Coronary artery (tissue), 2 donors: ENCODE data around the gene EVX2.

Experiments
- DNase-seq: peaks from one replicate; pipeline ENCODE4 v3.0.0-alpha.2; 2017; ENCODE audit warnings: low spot score
- H3K27ac ChIP-seq, 2 donors: fragments of 200-600 bp; sonication (generic); one replicate each; pipeline ENCODE4 v1.5.1; 2016 to 2019
- H3K4me3 ChIP-seq: fragments of 200-600 bp; sonication (generic); 2 replicates; pipeline ENCODE4 v1.5.1; 2016; ENCODE audit warnings: mild to moderate bottlenecking, moderate library complexity
- CTCF ChIP-seq: fragments of 200-600 bp; sonication (generic); IDR thresholded peaks from one replicate; pipeline ENCODE4 v1.5.1; 2019; ENCODE audit warnings: antibody characterized with exemption

EVX2 gene

GRCh38 chr2:176121190-176122051 lies 37.7 kb upstream of the EVX2 start:
- Histone ChIP-seq H3K4me3 (peak overlapping the region; percentile 75), H3K27ac (no peak overlapping the region)

GRCh38 chr2:176120364-176121189 lies 36.8 kb upstream of the EVX2 start:
- no peak for DNase-seq
- H3K4me3 ChIP-seq = no peak overlapping the region
- no peak overlapping the region for H3K27ac ChIP-seq
- no peak for TF ChIP-seq CTCF

More at GRCh38 chr2:176121190-176122051, 37.7 kb upstream of the EVX2 start:
- no peak for TF ChIP-seq CTCF
- no peak for DNase-seq

GRCh38 chr2:176118601-176119339 lies 35.0 kb upstream of the EVX2 start:
- no peak overlapping the region for H3K4me3 ChIP-seq
- H3K27ac ChIP-seq = no peak overlapping the region
- no peak for DNase-seq
- TF ChIP-seq CTCF = no peak

GRCh38 chr2:176117823-176118371 lies 34.1 kb upstream of the EVX2 start:
- TF ChIP-seq CTCF = no peak
- Histone ChIP-seq H3K4me3 (no peak overlapping the region), H3K27ac (no peak overlapping the region)
- no peak for DNase-seq

GRCh38 chr2:176117162-176117822 lies 33.5 kb upstream of the EVX2 start:
- no peak overlapping the region for H3K27ac ChIP-seq
- DNase-seq = no peak
- no peak for TF ChIP-seq CTCF
- H3K4me3 ChIP-seq = no peak overlapping the region
